IMR-90 (cell line): Measurements from ENCODE around the gene DNAJC27. TPM values are rescaled to one million over a fixed set of nuclear protein-coding genes. Genes with fewer than 3 reads are reported as not detected.

ENCODE experiments used
- ATAC-seq: fragments of 200-7000 bp; cut with Tn5 transposase; 2 replicates; pipeline ENCODE4 v1.9.1; 2020; ENCODE audit warnings: low read depth, mild to moderate bottlenecking, moderate library complexity
- BruUV-seq: library from RNA; stranded (reverse); fragments of 400-500 nt; replicated peaks from 2 replicates; lab custom pipeline; 2021; lab: Mats Ljungman, UMichigan
- CTCF ChIA-PET: fragments of 300-600 bp; formaldehyde crosslinking; extraction: SDS; loops from one replicate; lab custom pipeline; 2021; ENCODE audit warnings: antibody characterized with exemption; lab: Yijun Ruan, JAX
- POLR2A ChIA-PET: fragments of 300-600 bp; sonication (Branson Sonifier 250); formaldehyde crosslinking; loops from one replicate; lab custom pipeline; 2022; ENCODE audit warnings: antibody characterized with exemption; ENCODE audit not compliant: unreplicated experiment; lab: Charles Lee
- DNase-seq: peaks from one replicate; pipeline ENCODE4 v3.0.0; 2013
- H2AFZ ChIP-seq: replicated peaks from 2 replicates; pipeline ENCODE3; 2013; ENCODE audit warnings: low read length, mild to moderate bottlenecking; ENCODE audit not compliant: poor library complexity
- H2AK5ac ChIP-seq: 2 replicates; pipeline ENCODE4 v1.6.1; 2013; ENCODE audit warnings: low read depth, low read length, inconsistent platforms
- H2AK9ac ChIP-seq: replicated peaks from 2 replicates; pipeline ENCODE3; 2013; ENCODE audit warnings: mild to moderate bottlenecking, low read depth, low read length, moderate library complexity; ENCODE audit not compliant: poor library complexity
- H2BK120ac ChIP-seq: 2 replicates; pipeline ENCODE4 v1.6.1; 2013; ENCODE audit warnings: low read depth, low read length, inconsistent platforms
- H2BK15ac ChIP-seq: 3 replicates; pipeline ENCODE4 v1.6.1; 2013; ENCODE audit warnings: low read depth, low read length, inconsistent platforms
- H2BK20ac ChIP-seq: 2 replicates; pipeline ENCODE4 v1.6.1; 2013; ENCODE audit warnings: low read depth, mild to moderate bottlenecking, inconsistent platforms, low read length, moderate library complexity
- H2BK5ac ChIP-seq: 2 replicates; pipeline ENCODE4 v1.6.1; 2013; ENCODE audit warnings: mild to moderate bottlenecking, low read depth, low read length, inconsistent platforms; ENCODE audit not compliant: poor library complexity, severe bottlenecking
- H3K14ac ChIP-seq: replicated peaks from 2 replicates; pipeline ENCODE4 v1.6.1; 2013; ENCODE audit warnings: low read depth, low read length, inconsistent platforms
- H3K18ac ChIP-seq: 2 replicates; pipeline ENCODE4 v1.6.1; 2013; ENCODE audit warnings: low read depth, low read length, control low read depth
- H3K23ac ChIP-seq: 2 replicates; pipeline ENCODE4 v1.6.1; 2013; ENCODE audit warnings: low read depth, low read length, inconsistent platforms
- H3K27ac ChIP-seq: 2 replicates; pipeline ENCODE4 v1.5.1; 2013; ENCODE audit warnings: mild to moderate bottlenecking, control low read depth, low read length; ENCODE audit not compliant: insufficient read depth
- H3K27me3 ChIP-seq: 2 replicates; pipeline ENCODE4 v1.6.1; 2013; ENCODE audit warnings: low read length; ENCODE audit not compliant: control insufficient read depth, insufficient read depth
- H3K36me3 ChIP-seq: 2 replicates; pipeline ENCODE4 v1.6.1; 2013; ENCODE audit warnings: low read length, mixed read lengths; ENCODE audit not compliant: control insufficient read depth, insufficient read depth
- H3K4ac ChIP-seq: 2 replicates; pipeline ENCODE4 v1.6.1; 2013; ENCODE audit warnings: low read depth, low read length, inconsistent platforms
- H3K4me1 ChIP-seq: 2 replicates; pipeline ENCODE4 v1.6.1; 2013; ENCODE audit warnings: low read length, mixed read lengths; ENCODE audit not compliant: control insufficient read depth, insufficient read depth
- H3K4me2 ChIP-seq: 2 replicates; pipeline ENCODE4 v1.6.1; 2013; ENCODE audit warnings: low read depth, mild to moderate bottlenecking, control low read depth, low read length, moderate library complexity
- H3K4me3 ChIP-seq: 2 replicates; pipeline ENCODE4 v1.5.1; 2013; ENCODE audit warnings: low read depth, mild to moderate bottlenecking, control low read depth, low read length, moderate library complexity; ENCODE audit not compliant: insufficient read depth
- H3K56ac ChIP-seq: 2 replicates; pipeline ENCODE4 v1.6.1; 2013; ENCODE audit warnings: low read length, inconsistent platforms; ENCODE audit not compliant: insufficient read depth; ENCODE audit errors: extremely low read depth
- H3K79me1 ChIP-seq, 2 experiments: 2 replicates each; pipeline ENCODE4 v1.6.1; 2013; ENCODE audit warnings: low read length in 2 of 2, inconsistent platforms in 1 of 2, low read depth in 1 of 2
- H3K9ac ChIP-seq: 2 replicates; pipeline ENCODE4 v1.6.1; 2013; ENCODE audit warnings: low read depth, low read length, control low read depth
- H3K9me1 ChIP-seq: 2 replicates; pipeline ENCODE4 v1.6.1; 2013; ENCODE audit warnings: low read length, inconsistent platforms; ENCODE audit not compliant: insufficient read depth
- H3K9me3 ChIP-seq: 2 replicates; pipeline ENCODE4 v1.6.1; 2013; ENCODE audit warnings: low read length; ENCODE audit not compliant: control insufficient read depth, insufficient read depth
- H4K20me1 ChIP-seq: 2 replicates; pipeline ENCODE4 v1.6.1; 2013; ENCODE audit warnings: low read length, inconsistent platforms; ENCODE audit not compliant: insufficient read depth
- H4K5ac ChIP-seq: 2 replicates; pipeline ENCODE4 v1.6.1; 2013; ENCODE audit warnings: mild to moderate bottlenecking, low read depth, low read length, control low read depth
- H4K8ac ChIP-seq, 2 experiments: 2 replicates each; pipeline ENCODE4 v1.6.1; 2013; ENCODE audit warnings: low read depth in 2 of 2, low read length in 2 of 2, control low read depth in 1 of 2, inconsistent platforms in 1 of 2
- H4K91ac ChIP-seq: 2 replicates; pipeline ENCODE4 v1.6.1; 2013; ENCODE audit warnings: low read depth, low read length, inconsistent platforms; ENCODE audit not compliant: insufficient read depth
- BHLHE40 ChIP-seq: fragments of 150-350 bp; IDR thresholded peaks from 2 replicates; pipeline ENCODE4 v1.6.1; 2016; ENCODE audit warnings: mild to moderate bottlenecking, low read depth, low read length
- MXI1 ChIP-seq: IDR thresholded peaks from 2 replicates; pipeline ENCODE4 v1.6.1; 2012; ENCODE audit warnings: low read depth, mild to moderate bottlenecking, low read length, moderate library complexity, borderline replicate concordance
- RAD21 ChIP-seq: IDR thresholded peaks from 2 replicates; pipeline ENCODE4 v1.6.1; 2012; ENCODE audit warnings: low read length, improper control_type of control experiment
- RFX5 ChIP-seq: IDR thresholded peaks from 2 replicates; pipeline ENCODE4 v1.8.0; 2012; ENCODE audit warnings: low read depth, mild to moderate bottlenecking, low read length, moderate library complexity
- whole genome bisulfite sequencing, 2 experiments: methylation state at CpG; one replicate each; pipeline versions ENCODE4 v1.1.5 to v1.1.7; 2013; ENCODE audit warnings: missing lambda C conversion rate in 2 of 2; ENCODE audit not compliant: insufficient read length in 1 of 2; ENCODE audit errors: extremely low coverage in 2 of 2; 5-methylcytosine and 5-hydroxymethylcytosine counted together
- dilution Hi-C: fragments of 300-500 bp; cut with HindIII; formaldehyde crosslinking; loops from one replicate; pipeline ENCODE4 v1.14.3; 2018; ENCODE audit warnings: low sequenced_read_pairs; ENCODE audit not compliant: unreplicated experiment
- in situ Hi-C: fragments of 300-500 bp; cut with MboI; formaldehyde crosslinking; loops from 3 replicates; pipeline ENCODE4 v1.14.3; 2019; ENCODE audit warnings: low sequenced_read_pairs, inconsistent platforms, mixed read lengths
- intact Hi-C: fragments of 100-400 bp; cut with micrococcal nuclease; formaldehyde crosslinking; loops from 2 replicates; pipeline ENCODE4 v1.10.0; 2022
- polyA plus RNA-seq, 3 experiments: library from polyadenylated mRNA; depleted of rRNA; stranded (reverse); fragments of >200 nt; gene quantifications; 2 replicates each; pipeline ENCODE4 v1.2.3, GENCODE V29; 2012; ENCODE audit warnings: low replicate concordance in 1 of 3
- total RNA-seq: library from RNA; depleted of rRNA; stranded (reverse); fragments of >200 nt; gene quantifications from 2 replicates; pipeline ENCODE4 v1.2.3, GENCODE V29; 2012
- TF ChIP-seq, protein P1 (sequence below): fragments of 150-350 bp; IDR thresholded peaks from 2 replicates; pipeline ENCODE4 v1.6.1; 2017; ENCODE audit warnings: mild to moderate bottlenecking, antibody characterized with exemption, low read length, low read depth

Gene DNAJC27
- total and polyA plus RNA-seq, 2 of the 4 experiments (the other 2 are of a cell fraction) = 1.6 to 2.0 TPM

DNA sequence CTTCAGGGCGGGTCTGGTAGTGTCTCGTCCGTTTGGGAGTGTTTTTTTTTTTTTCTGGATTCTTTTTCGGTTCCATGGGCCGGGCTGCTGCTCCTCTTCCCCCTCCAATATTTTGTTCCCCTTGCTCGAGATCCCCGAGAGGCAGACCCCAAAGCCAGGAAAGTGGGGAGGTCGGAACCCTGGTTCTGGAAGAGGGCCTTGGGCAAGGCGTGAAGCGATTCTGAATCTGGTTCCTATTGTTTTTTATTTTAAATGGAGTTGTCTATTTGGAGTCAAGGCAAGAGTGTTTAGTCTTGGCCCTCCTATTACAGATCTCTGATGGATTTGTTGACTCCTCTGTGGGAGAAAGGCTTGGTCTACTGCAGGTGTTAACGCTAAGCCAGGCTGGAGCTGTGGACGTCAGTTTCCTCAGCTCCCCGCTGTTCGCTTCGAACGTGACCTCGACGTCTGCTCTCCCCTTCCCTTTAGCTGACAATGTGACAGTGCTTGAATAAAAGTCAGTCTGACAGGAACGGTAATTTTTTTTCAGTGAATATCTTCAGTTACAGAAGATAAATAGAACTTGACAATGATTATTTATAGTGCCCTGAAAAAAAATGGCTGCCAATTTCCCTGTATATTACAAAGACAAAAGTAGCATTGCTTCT is 683 bp upstream of the DNAJC27 start:
- peak overlapping the region; percentile 79 for H3K18ac ChIP-seq
- TSS peak; percentile 94 for BruUV-seq
- H2AK5ac ChIP-seq = peak overlapping the region; percentile 88
- no peaks in the 10 kb centered on the region for H3K27me3 ChIP-seq
- no peaks in the 10 kb centered on the region for H3K36me3 ChIP-seq
- H2AK9ac ChIP-seq = peak overlapping the region; percentile 87
- H3K9me1 ChIP-seq = no peaks in the 10 kb centered on the region
- H2BK5ac ChIP-seq = peak overlapping the region; percentile 89
- peak overlapping the region; percentile 72 for H3K4me3 ChIP-seq
- peak overlapping the region; percentile 67 for H3K4ac ChIP-seq
- peak overlapping the region; percentile 99 for H2AFZ ChIP-seq
- H4K5ac ChIP-seq = peak overlapping the region; percentile 67
- H3K56ac ChIP-seq = peak overlapping the region; percentile 93
- peak overlapping the region; percentile 93 for H3K27ac ChIP-seq
- ChIA-PET CTCF (interaction anchor here (1.4 to 2.1 kb wide), 2 partner anchors 157 to 224 kb away, joined by 4 to 14 read pairs; no protein-coding TSS in a partner anchor), POLR2A (no interaction called here)
- H4K8ac ChIP-seq = peak overlapping the region; percentile 89 to 97
- H3K4me2 ChIP-seq = peak overlapping the region; percentile 99
- 0% methylated on average over 2 of the region's 19 CpGs; no CpG with 5 or more reads in 1 of the 2 experiments for WGBS, 2 experiments
- peak overlapping the region; percentile 91 for H3K9ac ChIP-seq
- H3K14ac ChIP-seq = peak overlapping the region; percentile 90
- peak overlapping the region; percentile 93; the same call in 1 of the 2 replicates for H3K23ac ChIP-seq
- peak overlapping the region; percentile 86 for H4K91ac ChIP-seq
- no peak for DNase-seq
- no peak overlapping the region for H2BK20ac ChIP-seq
- peak overlapping the region; percentile 16; the same call in 1 of the 3 replicates for H2BK15ac ChIP-seq
- peaks cover 14 to 29% of the 10 kb centered on the region in 2 experiments; a peak in 3 of 4 replicates for H3K79me1 ChIP-seq
- no peak for TF ChIP-seq RFX5
- TF ChIP-seq BHLHE40 = peak; percentile 67
- peak; percentile 36; the same call in 1 of the 2 replicates for TF ChIP-seq MXI1
- no peak for TF ChIP-seq RAD21
- TF ChIP-seq, protein P1, sequence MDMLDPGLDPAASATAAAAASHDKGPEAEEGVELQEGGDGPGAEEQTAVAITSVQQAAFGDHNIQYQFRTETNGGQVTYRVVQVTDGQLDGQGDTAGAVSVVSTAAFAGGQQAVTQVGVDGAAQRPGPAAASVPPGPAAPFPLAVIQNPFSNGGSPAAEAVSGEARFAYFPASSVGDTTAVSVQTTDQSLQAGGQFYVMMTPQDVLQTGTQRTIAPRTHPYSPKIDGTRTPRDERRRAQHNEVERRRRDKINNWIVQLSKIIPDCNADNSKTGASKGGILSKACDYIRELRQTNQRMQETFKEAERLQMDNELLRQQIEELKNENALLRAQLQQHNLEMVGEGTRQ = no peak
- peak overlapping the region; percentile 28 for H2BK120ac ChIP-seq
- in situ Hi-C loops = no loop called here
- no peaks in the 10 kb centered on the region for H4K20me1 ChIP-seq
- no peaks in the 10 kb centered on the region for H3K9me3 ChIP-seq
- H3K4me1 ChIP-seq = no peaks in the 10 kb centered on the region
- ATAC-seq = no peak
- dilution Hi-C loops = no loop called here
- intact Hi-C loops = loop anchor here (5.0 kb wide), 3 partner anchors 70 to 560 kb away; partner anchors contain the start of gene EFR3B
